Kidney (tissue), 14 donors: Measurements from ENCODE around the gene ITLN1. TPM values are rescaled to one million over a fixed set of nuclear protein-coding genes. Genes with fewer than 3 reads are reported as not detected.

Experiments
- DNase-seq, 5 donors: peaks; one replicate each; pipeline ENCODE4 v3.0.0-alpha.2; 2013 to 2020
- FAIRE-seq: peaks from 2 replicates; lab custom pipeline; 2012; peaks lifted over from hg19 to GRCh38; lab: Jason Lieb, UNC
- H3K27ac ChIP-seq, 2 donors: one replicate each; pipeline ENCODE4 v1.7.0; 2013; ENCODE audit warnings: low read depth in 2 of 2, low read length in 2 of 2, inconsistent platforms in 1 of 2
- H3K27me3 ChIP-seq: one replicate; pipeline ENCODE4 v1.7.1; 2013; ENCODE audit warnings: low read length, inconsistent platforms; ENCODE audit not compliant: control insufficient read depth, insufficient read depth
- H3K36me3 ChIP-seq, 3 donors: one replicate each; pipeline versions ENCODE4 v1.7.0 to v1.7.1; 2013; ENCODE audit warnings: low read length in 3 of 3, control low read depth in 1 of 3, inconsistent platforms in 1 of 3; ENCODE audit not compliant: insufficient read depth in 3 of 3, control insufficient read depth in 2 of 3
- H3K4me1 ChIP-seq, 3 donors: one replicate each; pipeline versions ENCODE4 v1.7.0 to v1.7.1; 2013; ENCODE audit warnings: low read length in 3 of 3, inconsistent platforms in 1 of 3, low read depth in 1 of 3; ENCODE audit not compliant: control insufficient read depth in 2 of 3, insufficient read depth in 2 of 3
- H3K4me3 ChIP-seq, 3 donors: one replicate each; pipeline versions ENCODE4 v1.7.0 to v1.8.1; 2013; ENCODE audit warnings: low read length in 3 of 3, control low read depth in 1 of 3, inconsistent platforms in 1 of 3
- H3K9ac ChIP-seq, 3 donors: one replicate each; pipeline versions ENCODE4 v1.7.0 to v1.7.1; 2013; ENCODE audit warnings: low read length in 3 of 3, control low read depth in 1 of 3, inconsistent platforms in 1 of 3
- H3K9me3 ChIP-seq, 3 donors: one replicate each; pipeline versions ENCODE4 v1.7.0 to v1.7.1; 2013; ENCODE audit warnings: low read length in 3 of 3, control low read depth in 1 of 3, inconsistent platforms in 1 of 3; ENCODE audit not compliant: control insufficient read depth in 2 of 3, insufficient read depth in 1 of 3
- CTCF ChIP-seq: IDR thresholded peaks from 3 replicates; pipeline ENCODE4 v1.5.1; 2012; ENCODE audit warnings: mild to moderate bottlenecking, moderate library complexity, borderline replicate concordance; ENCODE audit not compliant: insufficient read depth; ENCODE audit errors: extremely low read depth
- intact Hi-C: fragments of 100-400 bp; cut with DNase I; formaldehyde crosslinking; loops from one replicate; pipeline ENCODE4 v1.11.1; 2022
- polyA plus RNA-seq: library from polyadenylated mRNA; stranded (reverse); fragments of 350-450 nt; fragmentation: Illumina TruSeq; extraction: RNeasy Lipid Tissue Mini Kit (QIAGEN cat#74804); gene quantifications from one replicate; pipeline ENCODE4 v1.2.3, GENCODE V29; 2014; ENCODE audit warnings: low read depth, low replicate concordance; ENCODE audit not compliant: insufficient read depth
- total RNA-seq: library from RNA; stranded (reverse); fragmentation: NEBNext Ultra II Directional; extraction: Animal tissue kit (Norgen Biotek cat#: 25700); gene quantifications from one replicate; pipeline ENCODE4 v1.2.1, GENCODE V29; 2021
- donor health status: control.
- donor health status: control.
- donor health status: control.
- donor health status: control.
- donor health status: control.
- donor health status: DM: yes; HTN: yes; CAD: no.
- donor health status: Normal renal cell carcinoma (clear cell type).

Gene ITLN1
- total and polyA plus RNA-seq, 2 donors from 2014 or later, result 15.4 TPM; not detected in 1

GRCh38 chr1:160855181-160855981 lies 29.6 kb downstream of the ITLN1 start:
- DNase-seq, result no peak
- no peak for FAIRE-seq
- Histone ChIP-seq H3K27ac (no peak overlapping the region), H3K9me3 (no peaks in the 10 kb centered on the region), H3K4me3 (no peak overlapping the region), H3K36me3 (no peaks in the 10 kb centered on the region), H3K9ac (no peak overlapping the region), H3K27me3 (no peaks in the 10 kb centered on the region), H3K4me1 (no peaks in the 10 kb centered on the region)
- intact Hi-C loops, result no loop called here
- no peak for TF ChIP-seq CTCF

DNA sequence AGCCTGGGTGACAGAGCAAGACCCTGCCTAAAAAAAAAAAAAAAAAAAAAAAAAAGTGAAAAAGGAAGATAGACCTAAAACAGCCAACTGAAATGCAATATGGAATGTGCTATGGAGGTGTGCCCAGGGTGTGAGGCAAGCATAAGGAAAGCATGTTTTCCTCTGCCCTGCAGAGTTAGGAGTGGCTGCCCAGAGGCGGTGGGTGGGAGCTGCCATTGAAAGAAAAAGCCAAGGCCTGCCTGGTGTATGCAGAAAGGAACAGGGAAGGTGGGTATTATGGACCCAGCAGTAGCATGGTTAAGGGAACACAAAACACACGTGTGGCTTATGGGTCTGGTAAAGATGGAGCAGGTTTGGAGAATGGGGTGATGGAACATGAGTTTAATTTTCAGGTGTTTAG lies 31.2 kb downstream of the ITLN1 start:
- TF ChIP-seq CTCF, result no peak
- Histone ChIP-seq H3K9ac (no peak overlapping the region), H3K4me1 (no peaks in the 10 kb centered on the region), H3K36me3 (no peaks in the 10 kb centered on the region), H3K4me3 (no peak overlapping the region), H3K9me3 (no peaks in the 10 kb centered on the region), H3K27ac (no peak overlapping the region), H3K27me3 (no peaks in the 10 kb centered on the region)
- FAIRE-seq, result no peak
- intact Hi-C loops, result no loop called here
- no peak for DNase-seq

DNA sequence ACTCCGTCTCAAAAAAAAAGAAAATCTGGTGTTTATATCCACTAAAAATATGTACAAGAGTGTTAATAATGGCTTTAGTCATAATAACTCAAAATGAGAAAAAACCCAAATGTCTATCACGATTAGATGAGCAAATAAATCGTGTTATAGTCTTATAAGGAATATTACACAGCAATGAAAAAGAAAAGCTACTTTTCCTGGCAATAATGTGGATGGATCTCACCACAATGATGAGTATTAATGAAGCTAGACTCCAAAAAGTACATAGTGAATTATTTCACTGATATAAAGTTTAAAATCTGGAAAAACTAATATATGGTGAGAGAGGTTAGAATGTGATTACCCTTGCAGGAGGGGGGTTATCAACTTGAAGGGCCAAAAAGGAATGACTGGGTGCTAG lies 32.0 kb downstream of the ITLN1 start:
- H3K36me3 ChIP-seq, result no peaks in the 10 kb centered on the region
- no peaks in the 10 kb centered on the region for H3K4me1 ChIP-seq
- H3K27ac ChIP-seq, result no peak overlapping the region
- FAIRE-seq (no peak), DNase-seq (no peak)
- intact Hi-C loops, result no loop called here
- H3K4me3 ChIP-seq, result no peak overlapping the region
- no peaks in the 10 kb centered on the region for H3K9me3 ChIP-seq
- no peaks in the 10 kb centered on the region for H3K27me3 ChIP-seq
- TF ChIP-seq CTCF, result no peak
- no peak overlapping the region for H3K9ac ChIP-seq
